ENCODE data around the gene COQ9. TPM values are rescaled to one million over a fixed set of nuclear protein-coding genes. Genes with fewer than 3 reads are reported as not detected.

Gene COQ9
- total RNA-seq, 4 donors from 2014 or later, result 113 to 154 (median 148) TPM

- Histone ChIP-seq H3K4me3 (peak overlapping the region; percentile 67 to 80 (median 70)), H3K36me3 (peaks cover 0 to 9% (median 4%) of the 10 kb centered on the region in 4 donors), H3K27ac (peak overlapping the region; percentile 84 to 97 (median 88)), H3K27me3 (no peaks in the 10 kb centered on the region), H3K9me3 (no peaks in the 10 kb centered on the region), H3K4me1 (peaks cover 3 to 25% (median 23%) of the 10 kb centered on the region in 4 donors)
- intact Hi-C loops (cut with DNase I; ENCODE audit: low total_unique reads), result no loop called here
- no peak for TF ChIP-seq EP300 (IDR thresholded peaks at IDR 0.05; ENCODE audit: low read depth)
- no peak for TF ChIP-seq POLR2A (IDR thresholded peaks at IDR 0.05)
- no peak for TF ChIP-seq POLR2AphosphoS5 (IDR thresholded peaks at IDR 0.05)
- TF ChIP-seq, protein P1, sequence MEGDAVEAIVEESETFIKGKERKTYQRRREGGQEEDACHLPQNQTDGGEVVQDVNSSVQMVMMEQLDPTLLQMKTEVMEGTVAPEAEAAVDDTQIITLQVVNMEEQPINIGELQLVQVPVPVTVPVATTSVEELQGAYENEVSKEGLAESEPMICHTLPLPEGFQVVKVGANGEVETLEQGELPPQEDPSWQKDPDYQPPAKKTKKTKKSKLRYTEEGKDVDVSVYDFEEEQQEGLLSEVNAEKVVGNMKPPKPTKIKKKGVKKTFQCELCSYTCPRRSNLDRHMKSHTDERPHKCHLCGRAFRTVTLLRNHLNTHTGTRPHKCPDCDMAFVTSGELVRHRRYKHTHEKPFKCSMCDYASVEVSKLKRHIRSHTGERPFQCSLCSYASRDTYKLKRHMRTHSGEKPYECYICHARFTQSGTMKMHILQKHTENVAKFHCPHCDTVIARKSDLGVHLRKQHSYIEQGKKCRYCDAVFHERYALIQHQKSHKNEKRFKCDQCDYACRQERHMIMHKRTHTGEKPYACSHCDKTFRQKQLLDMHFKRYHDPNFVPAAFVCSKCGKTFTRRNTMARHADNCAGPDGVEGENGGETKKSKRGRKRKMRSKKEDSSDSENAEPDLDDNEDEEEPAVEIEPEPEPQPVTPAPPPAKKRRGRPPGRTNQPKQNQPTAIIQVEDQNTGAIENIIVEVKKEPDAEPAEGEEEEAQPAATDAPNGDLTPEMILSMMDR (IDR thresholded peaks at IDR 0.05), result no peak
- in situ Hi-C loops (cut with MboI; ENCODE audit: low pct_ligation_motif_present in 1 of 4, low pct_unique_long_range_greater_than_20kb in 1 of 4, low sequenced_read_pairs in 3 of 4), result no loop called here
- peak; percentile 31 for DNase-seq
- WGBS, 2 donors (ENCODE audit: low coverage in 1 of 2), result 0 to 2% methylated on average over 1 to 28 of the region's 28 CpGs
These were observed 621 bp upstream of the COQ9 start for GRCh38 chr16:57446531-57447185.

DNA sequence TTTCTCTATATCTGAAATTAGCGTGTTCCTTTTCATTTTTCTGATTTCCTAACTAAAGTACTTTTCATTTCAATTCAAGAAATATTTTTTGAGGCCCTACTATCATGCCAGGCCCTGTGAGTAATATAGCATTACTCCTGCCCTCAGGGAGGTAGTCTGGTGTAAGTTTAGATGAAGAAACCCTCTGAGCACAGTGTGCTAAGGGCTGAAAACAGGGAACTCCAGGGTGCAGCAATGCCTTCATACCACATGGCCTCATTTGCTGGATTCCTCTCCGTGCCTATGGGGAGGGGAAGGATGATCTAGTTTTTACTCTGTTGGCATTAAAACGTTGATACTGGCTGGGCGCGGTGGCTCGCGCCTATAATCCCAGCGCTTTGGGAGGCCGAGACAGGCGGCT is 4.7 kb downstream of the COQ9 start:
- no peaks in the 10 kb centered on the region for H3K9me3 ChIP-seq
- DNase-seq, result no peak
- intact Hi-C loops (cut with DNase I; ENCODE audit: low total_unique reads) (no loop called here), in situ Hi-C loops (cut with MboI; ENCODE audit: low pct_ligation_motif_present in 1 of 4, low pct_unique_long_range_greater_than_20kb in 1 of 4, low sequenced_read_pairs in 3 of 4) (no loop called here)
- no peak overlapping the region for H3K27ac ChIP-seq
- TF ChIP-seq POLR2A (IDR thresholded peaks at IDR 0.05) (no peak), EP300 (IDR thresholded peaks at IDR 0.05; ENCODE audit: low read depth) (no peak), POLR2AphosphoS5 (IDR thresholded peaks at IDR 0.05) (no peak)
- TF ChIP-seq, protein P1 (IDR thresholded peaks at IDR 0.05), result no peak
- peaks cover 0 to 52% (median 20%) of the 10 kb centered on the region in 4 donors for H3K36me3 ChIP-seq
- 94 to 100% methylated on average over 2 to 10 of the region's 10 CpGs for WGBS, 2 donors (ENCODE audit: low coverage in 1 of 2)
- no peaks in the 10 kb centered on the region for H3K27me3 ChIP-seq
- H3K4me1 ChIP-seq, result peaks cover 3 to 17% (median 12%) of the 10 kb centered on the region in 4 donors
- no peak overlapping the region for H3K4me3 ChIP-seq

DNA sequence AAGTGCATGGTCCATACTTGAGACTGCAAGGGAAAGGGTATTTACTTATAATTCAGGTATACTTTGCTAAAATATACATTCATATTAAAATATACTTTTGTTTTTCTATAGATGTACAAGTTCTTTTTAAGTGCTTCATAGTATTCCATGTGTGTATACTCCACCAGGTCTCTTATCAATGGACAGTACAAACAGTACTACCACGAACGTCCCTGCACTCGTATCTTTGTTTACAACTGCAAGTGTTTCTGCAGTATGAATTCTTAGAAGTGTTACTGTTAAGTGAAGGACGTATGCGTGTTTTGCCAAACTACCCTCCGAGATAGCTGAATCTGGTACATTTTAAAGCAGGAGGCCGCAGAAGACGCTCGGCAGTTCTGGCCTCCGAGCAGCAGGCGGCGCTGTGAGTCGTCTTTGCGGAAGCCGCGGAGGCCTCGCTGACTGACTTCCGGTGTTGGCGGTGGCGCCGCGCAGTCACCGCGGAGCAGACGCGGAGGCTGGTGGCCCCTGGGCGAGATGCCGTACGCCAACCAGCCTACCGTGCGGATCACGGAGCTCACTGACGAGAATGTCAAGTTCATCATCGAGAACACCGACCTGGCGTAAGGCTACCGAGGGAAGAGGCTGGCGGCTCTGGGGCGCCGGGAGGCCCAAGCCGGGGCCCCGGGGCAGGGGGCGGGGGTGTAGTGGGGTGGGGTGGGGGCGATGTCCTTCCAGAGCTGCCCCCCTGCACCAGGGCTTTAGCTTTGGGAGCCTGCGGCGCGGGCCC is 15.1 kb downstream of the COQ9 start, which contains the start of gene POLR2C:
TSS of gene POLR2C (plus strand) at position 471 of the 769 bp plus-strand sequence. CDS start at position 517, 46 bp downstream.
- peaks cover 11 to 19% (median 14%) of the 10 kb centered on the region in 4 donors for H3K4me1 ChIP-seq
- peak; percentile 92 to 99 (median 98) for TF ChIP-seq POLR2AphosphoS5 (IDR thresholded peaks at IDR 0.05)
- TF ChIP-seq EP300 (IDR thresholded peaks at IDR 0.05; ENCODE audit: low read depth), result no peak
- TF ChIP-seq, protein P1 (IDR thresholded peaks at IDR 0.05), result peak; percentile 96 to 98 (median 97)
- peak; percentile 93 for TF ChIP-seq POLR2A (IDR thresholded peaks at IDR 0.05)
- no peaks in the 10 kb centered on the region for H3K27me3 ChIP-seq
- no peaks in the 10 kb centered on the region for H3K9me3 ChIP-seq
- peak within 1 kb of the TSS; percentile 85 to 92 (median 88) for H3K27ac ChIP-seq
- peaks cover 0 to 41% (median 17%) of the 10 kb centered on the region in 4 donors for H3K36me3 ChIP-seq
- intact Hi-C loops (cut with DNase I; ENCODE audit: low total_unique reads), result no loop called here
- in situ Hi-C loops (cut with MboI; ENCODE audit: low pct_ligation_motif_present in 1 of 4, low pct_unique_long_range_greater_than_20kb in 1 of 4, low sequenced_read_pairs in 3 of 4), result no loop called here
- peak within 1 kb of the TSS; percentile 85 to 100 (median 93) for H3K4me3 ChIP-seq
- WGBS, 2 donors (ENCODE audit: low coverage in 1 of 2), result 0 to 2% methylated on average over 2 to 40 of the region's 47 CpGs
- DNase-seq, result peak; percentile 92

DNA sequence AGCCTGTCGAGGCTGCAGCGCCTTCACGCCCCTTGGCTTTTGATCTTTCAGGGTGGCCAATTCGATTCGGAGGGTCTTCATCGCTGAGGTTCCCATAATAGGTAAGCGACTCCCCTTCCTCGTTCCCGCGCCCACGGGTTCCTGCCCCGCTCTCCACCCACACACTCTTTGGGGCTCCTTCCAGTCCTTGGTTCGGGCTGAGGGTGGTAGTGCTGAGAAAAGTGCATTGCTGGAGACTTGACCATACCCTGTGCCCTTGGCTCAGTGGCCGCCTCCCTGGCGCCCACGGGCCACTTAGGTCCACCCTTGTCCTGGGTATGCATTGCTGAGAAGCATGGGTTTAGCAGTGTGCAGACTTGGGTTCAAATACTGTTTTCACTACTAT is 15.7 kb downstream of the COQ9 start:
- 0% methylated on average over 3 to 16 of the region's 16 CpGs for WGBS, 2 donors (ENCODE audit: low coverage in 1 of 2)
- Histone ChIP-seq H3K4me3 (peak overlapping the region; percentile 85 to 100 (median 93)), H3K4me1 (peaks cover 11 to 19% (median 14%) of the 10 kb centered on the region in 4 donors), H3K36me3 (peaks cover 0 to 37% (median 15%) of the 10 kb centered on the region in 4 donors), H3K27me3 (no peaks in the 10 kb centered on the region), H3K27ac (peak overlapping the region; percentile 85 to 92 (median 88)), H3K9me3 (no peaks in the 10 kb centered on the region)
- intact Hi-C loops (cut with DNase I; ENCODE audit: low total_unique reads) (no loop called here), in situ Hi-C loops (cut with MboI; ENCODE audit: low pct_ligation_motif_present in 1 of 4, low pct_unique_long_range_greater_than_20kb in 1 of 4, low sequenced_read_pairs in 3 of 4) (no loop called here)
- TF ChIP-seq POLR2AphosphoS5 (IDR thresholded peaks at IDR 0.05) (no peak), EP300 (IDR thresholded peaks at IDR 0.05; ENCODE audit: low read depth) (no peak), POLR2A (IDR thresholded peaks at IDR 0.05) (no peak)
- TF ChIP-seq, protein P1 (IDR thresholded peaks at IDR 0.05), result no peak
- DNase-seq, result no peak

Measured in transverse colon (tissue), 4 donors.